GM13976 (cell line): ENCODE results near the gene EXOC7.
A peak's percentile ranks its signal among the peaks of the same experiment; 100 is the strongest.
"Not testable (repeated sequence)": the region's sequence is repeated elsewhere in the genome, so short reads cannot be mapped to it uniquely, and the experiment has no call there.

Experiments
- DNase-seq: peaks from one replicate; pipeline ENCODE4 v3.0.0; 2012; ENCODE audit warnings: low spot score
- CTCF ChIP-seq: IDR thresholded peaks from 2 replicates; pipeline ENCODE4 v1.5.1; 2012; ENCODE audit warnings: borderline replicate concordance, mild to moderate bottlenecking; ENCODE audit not compliant: insufficient read depth; ENCODE audit errors: extremely low read depth, missing control alignments, control extremely low read depth
- in situ Hi-C: fragments of 300-500 bp; cut with MboI; formaldehyde crosslinking; loops from one replicate; pipeline ENCODE4 v1.12.0; 2022; ENCODE audit warnings: low sequenced_read_pairs, mixed read lengths, inconsistent platforms; ENCODE audit not compliant: unreplicated experiment

The EXOC7 gene

GRCh38 chr17:76081295-76082210 is 22.0 kb downstream of the EXOC7 start:
- in situ Hi-C loops, result no loop called here
- DNase-seq, result peak; percentile 32
- no peak for TF ChIP-seq CTCF

- DNase-seq, result peak; percentile 39
- no peak for TF ChIP-seq CTCF
- in situ Hi-C loops, result no loop called here
These were observed 22.8 kb downstream of the EXOC7 start for GRCh38 chr17:76080768-76081287.

GRCh38 chr17:76079956-76080767 is 23.4 kb downstream of the EXOC7 start:
- peak; percentile 47 for DNase-seq
- TF ChIP-seq CTCF, result no peak
- in situ Hi-C loops, result no loop called here

GRCh38 chr17:76079535-76079955 is 24.0 kb downstream of the EXOC7 start:
- no peak for DNase-seq
- no peak for TF ChIP-seq CTCF
- in situ Hi-C loops, result no loop called here

GRCh38 chr17:76078860-76079534 is 24.6 kb downstream of the EXOC7 start, which contains the start of gene ZACN:
ZACN (plus strand) TSS chr17:76079182; CDS start chr17:76079265, 83 bp downstream.
- no peak for TF ChIP-seq CTCF
- in situ Hi-C loops, result no loop called here
- DNase-seq, result peak; percentile 41

- DNase-seq, in situ Hi-C loops: not testable (repeated sequence)
These were observed 25.2 kb downstream of the EXOC7 start for GRCh38 chr17:76078370-76078769.
